ENCODE data around the gene ARMC3. TPM values are rescaled to one million over a fixed set of nuclear protein-coding genes. Genes with fewer than 3 reads are reported as not detected.

ARMC3 gene
- total RNA-seq, 1 experiment from 2014 or later = 0.09 TPM

DNA sequence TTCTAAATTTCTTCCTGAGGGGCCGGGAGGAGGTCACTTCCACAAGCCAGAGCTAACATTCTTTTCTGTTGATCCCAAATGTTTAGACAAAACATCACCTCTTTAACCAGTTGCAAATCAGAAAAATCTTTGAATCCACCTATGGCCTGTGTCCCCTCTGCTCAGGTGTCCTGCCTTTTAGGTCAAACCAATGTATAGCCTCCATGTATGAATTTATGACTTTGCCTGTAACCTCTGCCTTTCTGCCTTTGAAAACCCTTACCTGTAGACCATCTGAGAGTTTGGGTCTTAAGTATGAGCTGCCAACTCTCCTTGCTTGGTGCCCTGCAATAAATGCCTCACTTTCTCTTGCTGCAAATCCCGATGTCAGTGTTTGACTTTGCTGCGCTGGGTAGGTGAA, 123.4 kb downstream of the ARMC3 start:
- Histone ChIP-seq H4K5ac (ENCODE audit: insufficient read length, low read depth, low read length) (no peak overlapping the region), H4K91ac (ENCODE audit: insufficient read length, low read depth, low read length) (no peak overlapping the region), H3K27me3 (ENCODE audit: insufficient read depth, low read length) (no peaks in the 10 kb centered on the region), H3K4me1 (ENCODE audit: insufficient read depth, low read length) (peaks cover 13% of the 10 kb centered on the region), H3K14ac (ENCODE audit: insufficient read depth, low read length) (no peak overlapping the region), H2BK5ac (ENCODE audit: insufficient read length, low read length) (no peak overlapping the region), H3K56ac (ENCODE audit: insufficient read length, low read depth, low read length) (no peak overlapping the region), H3K18ac (ENCODE audit: insufficient read length, low read depth, low read length) (no peak overlapping the region), H2BK15ac (ENCODE audit: low read depth, low read length) (no peak overlapping the region), H2AFZ (ENCODE audit: low read length) (no peak overlapping the region), H2BK120ac (ENCODE audit: low read depth, low read length, poor library complexity, severe bottlenecking) (no peak overlapping the region), H4K8ac (replicated peaks; ENCODE audit: insufficient read length, low read depth, low read length) (no peak overlapping the region), H4K20me1 (ENCODE audit: control insufficient read depth, insufficient read depth, insufficient read length) (no peaks in the 10 kb centered on the region), H2AK5ac (ENCODE audit: insufficient read length, low read length) (no peak overlapping the region), H2BK12ac (ENCODE audit: insufficient read length, low read depth, low read length) (no peak overlapping the region), H3K9ac (ENCODE audit: extremely low read depth, insufficient read length, low read length) (no peak overlapping the region), H3K4ac (ENCODE audit: low read depth, low read length) (no peak overlapping the region), H3K9me3 (ENCODE audit: control insufficient read depth, low read depth, low read length) (no peaks in the 10 kb centered on the region), H3K23ac (ENCODE audit: insufficient read length, low read depth, low read length) (no peak overlapping the region), H3K23me2 (ENCODE audit: insufficient read length, low read depth, low read length, poor library complexity, severe bottlenecking) (no peaks in the 10 kb centered on the region), H3T11ph (ENCODE audit: low read length) (no peak overlapping the region), H3K79me2 (ENCODE audit: insufficient read depth, low read length) (no peaks in the 10 kb centered on the region), H3K4me2 (ENCODE audit: insufficient read depth, insufficient read length, low read length) (no peak overlapping the region), H3K27ac (ENCODE audit: insufficient read length, low read depth, low read length) (no peak overlapping the region), H2BK20ac (ENCODE audit: low read depth, low read length, poor library complexity, severe bottlenecking) (no peak overlapping the region), H3K79me1 (ENCODE audit: insufficient read depth, low read depth, low read length, poor library complexity, severe bottlenecking) (no peaks in the 10 kb centered on the region)
- no peak for DNase-seq
- no peaks in the 10 kb centered on the region for H3K9me3 Mint-ChIP-seq
- peaks cover 43 to 45% of the 10 kb centered on the region in 2 experiments for H3K4me1 Mint-ChIP-seq
- no peak overlapping the region for H3K4me3 Mint-ChIP-seq
- H3K27ac Mint-ChIP-seq = no peak overlapping the region
- no peaks in the 10 kb centered on the region for H3K36me3 Mint-ChIP-seq (ENCODE audit: insufficient read depth in 1 of 3, low read depth in 3 of 3)
- WGBS (ENCODE audit: extremely low coverage, insufficient read length, low lambda C conversion rate) = no CpG with 5 or more reads among the region's 3 CpGs
- TF ChIP-seq, protein P1, sequence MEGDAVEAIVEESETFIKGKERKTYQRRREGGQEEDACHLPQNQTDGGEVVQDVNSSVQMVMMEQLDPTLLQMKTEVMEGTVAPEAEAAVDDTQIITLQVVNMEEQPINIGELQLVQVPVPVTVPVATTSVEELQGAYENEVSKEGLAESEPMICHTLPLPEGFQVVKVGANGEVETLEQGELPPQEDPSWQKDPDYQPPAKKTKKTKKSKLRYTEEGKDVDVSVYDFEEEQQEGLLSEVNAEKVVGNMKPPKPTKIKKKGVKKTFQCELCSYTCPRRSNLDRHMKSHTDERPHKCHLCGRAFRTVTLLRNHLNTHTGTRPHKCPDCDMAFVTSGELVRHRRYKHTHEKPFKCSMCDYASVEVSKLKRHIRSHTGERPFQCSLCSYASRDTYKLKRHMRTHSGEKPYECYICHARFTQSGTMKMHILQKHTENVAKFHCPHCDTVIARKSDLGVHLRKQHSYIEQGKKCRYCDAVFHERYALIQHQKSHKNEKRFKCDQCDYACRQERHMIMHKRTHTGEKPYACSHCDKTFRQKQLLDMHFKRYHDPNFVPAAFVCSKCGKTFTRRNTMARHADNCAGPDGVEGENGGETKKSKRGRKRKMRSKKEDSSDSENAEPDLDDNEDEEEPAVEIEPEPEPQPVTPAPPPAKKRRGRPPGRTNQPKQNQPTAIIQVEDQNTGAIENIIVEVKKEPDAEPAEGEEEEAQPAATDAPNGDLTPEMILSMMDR (conservative IDR thresholded peaks at IDR 0.05) = no peak
- no peaks in the 10 kb centered on the region; the same call in 1 of the 2 replicates for H3K27me3 Mint-ChIP-seq (ENCODE audit: low read depth)

Measured in H9 (cell line).